GM19238 (cell line): ENCODE results near the gene ITGA6.

ENCODE experiments used
- DNase-seq: peaks from one replicate; pipeline ENCODE4 v3.0.0; 2011; ENCODE audit warnings: low spot score; ENCODE audit not compliant: insufficient read length

The ITGA6 gene

DNA sequence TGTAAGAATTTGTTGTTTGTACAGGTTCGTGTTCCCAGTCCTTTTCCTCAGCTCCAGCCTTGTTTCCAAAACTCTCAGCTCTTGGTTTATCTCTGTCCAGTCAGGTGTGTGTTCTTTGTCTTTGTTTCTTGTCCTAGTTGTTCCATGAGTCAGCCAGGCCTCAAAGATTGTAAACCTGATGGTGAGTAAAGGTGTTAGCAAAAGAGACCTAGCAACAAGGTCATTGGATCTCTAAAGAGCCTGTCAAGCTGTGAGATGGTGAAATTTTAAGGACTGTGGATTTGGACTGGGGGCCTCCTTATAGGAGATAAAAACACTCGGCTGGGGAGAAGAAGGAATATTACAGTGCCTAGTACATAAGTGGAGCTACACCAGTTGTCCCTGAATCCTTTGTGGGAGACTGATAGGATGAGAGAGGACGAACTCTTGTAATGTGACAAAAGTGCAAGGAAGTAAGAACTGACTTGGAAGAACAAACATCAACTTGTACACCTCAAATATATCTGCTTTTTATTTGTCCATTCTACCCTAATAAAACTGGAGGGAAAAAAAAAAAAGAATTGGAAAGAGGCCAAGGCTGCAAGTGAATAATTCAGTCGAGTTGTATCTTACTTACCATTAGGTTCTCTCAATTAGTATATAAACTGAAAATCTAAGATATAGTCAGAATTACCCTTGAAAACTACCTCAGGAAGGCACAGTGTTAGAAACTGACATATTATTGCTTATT lies 37.2 kb downstream of the ITGA6 start:
- DNase-seq = no peak

- no peak for DNase-seq
Observed at GRCh38 chr2:172465417-172466334, 38.3 kb downstream of the ITGA6 start.

GRCh38 chr2:172467382-172467781 lies 40.0 kb downstream of the ITGA6 start:
- no peak for DNase-seq

DNA sequence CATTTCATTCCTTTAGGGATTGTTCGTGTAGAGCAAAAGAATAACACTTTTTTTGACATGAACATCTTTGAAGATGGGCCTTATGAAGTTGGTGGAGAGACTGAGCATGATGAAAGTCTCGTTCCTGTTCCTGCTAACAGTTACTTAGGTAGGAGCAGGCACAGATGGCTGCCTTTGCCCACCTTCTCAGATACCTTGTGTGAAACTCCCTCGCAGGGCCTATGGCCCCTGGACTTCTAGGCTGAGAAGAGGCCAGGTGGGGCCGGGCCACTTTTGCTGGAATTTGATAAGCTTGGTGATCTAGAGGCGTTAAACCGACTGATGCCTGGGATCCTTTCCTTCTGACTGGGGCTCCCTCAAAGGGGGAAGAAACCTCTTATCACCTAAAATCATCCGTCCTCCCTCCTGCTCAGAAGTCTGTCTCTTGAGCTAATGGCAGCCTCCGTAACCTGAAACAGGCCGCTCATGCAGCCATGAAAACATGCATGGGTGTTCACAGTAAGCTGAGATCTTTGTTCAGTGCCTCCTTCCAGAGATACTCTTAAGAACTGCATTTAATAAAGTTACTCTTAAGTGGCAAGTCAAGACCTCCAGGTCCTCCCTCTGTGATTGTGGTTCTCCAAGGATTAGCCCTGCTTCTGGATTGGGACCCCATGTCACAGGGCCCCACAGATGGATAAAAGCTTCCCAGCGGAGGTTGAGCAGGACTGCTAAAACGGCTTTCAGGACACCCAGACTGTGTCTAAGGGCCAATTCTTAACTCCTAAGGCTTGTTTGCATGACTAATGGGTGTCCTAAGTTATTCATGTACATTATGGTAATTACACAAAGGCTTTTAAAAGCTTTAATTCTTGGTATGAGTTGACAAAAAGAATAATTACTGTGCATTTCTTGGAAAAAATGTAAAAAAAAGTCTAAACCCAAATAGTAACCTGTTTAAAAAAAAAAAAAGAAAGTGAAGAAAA lies 43.9 kb downstream of the ITGA6 start:
- DNase-seq = no peak

DNA sequence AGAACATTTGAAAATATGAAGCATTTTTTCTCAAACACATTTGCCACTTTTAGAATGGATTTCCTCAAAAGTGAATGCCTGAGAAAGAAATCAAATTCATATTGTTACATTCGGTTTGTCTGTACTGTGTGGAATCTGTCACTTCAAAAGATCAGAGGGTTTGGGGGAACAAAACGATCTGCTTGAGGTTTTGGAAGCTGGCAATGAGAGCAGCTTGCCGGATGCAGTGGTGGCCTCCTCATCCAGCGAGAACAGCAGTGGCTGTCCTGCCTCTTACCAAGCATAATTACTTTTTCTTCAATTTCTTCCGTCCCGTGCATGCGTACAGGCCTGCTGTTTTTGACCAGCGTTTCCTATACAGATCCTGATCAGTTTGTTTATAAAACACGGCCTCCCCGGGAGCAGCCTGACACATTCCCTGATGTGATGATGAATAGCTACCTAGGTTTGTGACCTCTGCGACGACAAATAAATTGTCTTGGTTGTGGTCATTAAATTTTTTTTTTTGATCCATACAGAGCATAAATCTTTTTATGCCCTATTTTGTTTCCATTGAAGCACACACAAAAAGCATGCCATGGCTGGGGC lies 45.2 kb downstream of the ITGA6 start:
- no peak for DNase-seq

DNA sequence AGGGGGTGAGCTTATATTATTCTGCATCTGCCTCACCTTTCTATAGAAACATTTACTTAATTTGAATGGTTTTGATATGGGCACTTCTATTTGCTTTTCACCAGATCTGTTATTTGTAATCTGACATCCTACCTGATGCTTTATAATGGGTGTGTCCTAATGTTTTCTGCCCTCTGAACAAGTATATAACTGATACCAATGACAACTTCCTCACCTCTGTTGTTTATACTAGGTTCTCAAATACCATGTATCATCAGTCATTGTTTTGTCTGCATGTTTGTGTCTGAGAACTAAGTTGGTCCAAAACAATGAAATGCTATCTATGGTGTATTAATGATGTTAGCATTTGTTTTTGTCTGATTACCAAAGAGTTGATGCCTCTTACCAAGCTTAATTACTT lies 45.8 kb downstream of the ITGA6 start:
- no peak for DNase-seq

- DNase-seq = no peak
Observed at GRCh38 chr2:172478353-172478752, 51.0 kb downstream of the ITGA6 start.

- no peak for DNase-seq
Observed at GRCh38 chr2:172480301-172481218, 53.2 kb downstream of the ITGA6 start.

- DNase-seq = no peak
Observed at GRCh38 chr2:172481507-172482262, 54.3 kb downstream of the ITGA6 start.

DNA sequence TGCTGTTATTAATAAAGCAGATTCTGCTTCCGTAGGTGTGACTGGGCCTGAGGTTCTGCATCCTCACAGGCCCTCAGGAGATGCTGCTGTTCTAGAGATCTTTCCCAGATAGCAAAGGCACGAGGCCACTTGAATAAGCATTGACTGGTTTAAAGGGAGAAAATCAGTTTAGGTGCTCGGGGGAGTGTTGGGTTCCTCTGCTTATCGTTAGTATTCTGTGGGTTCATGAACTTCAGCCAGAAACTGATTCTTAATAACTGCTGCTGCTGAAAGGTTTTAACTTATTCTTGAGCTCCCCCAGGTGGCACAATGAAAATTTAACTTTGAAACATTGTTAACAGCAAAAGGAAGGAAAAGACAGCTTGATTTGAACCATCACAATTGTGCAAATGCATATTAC lies 56.9 kb downstream of the ITGA6 start:
- no peak for DNase-seq

- DNase-seq = no peak
Observed at GRCh38 chr2:172484706-172485105, 57.3 kb downstream of the ITGA6 start.

DNA sequence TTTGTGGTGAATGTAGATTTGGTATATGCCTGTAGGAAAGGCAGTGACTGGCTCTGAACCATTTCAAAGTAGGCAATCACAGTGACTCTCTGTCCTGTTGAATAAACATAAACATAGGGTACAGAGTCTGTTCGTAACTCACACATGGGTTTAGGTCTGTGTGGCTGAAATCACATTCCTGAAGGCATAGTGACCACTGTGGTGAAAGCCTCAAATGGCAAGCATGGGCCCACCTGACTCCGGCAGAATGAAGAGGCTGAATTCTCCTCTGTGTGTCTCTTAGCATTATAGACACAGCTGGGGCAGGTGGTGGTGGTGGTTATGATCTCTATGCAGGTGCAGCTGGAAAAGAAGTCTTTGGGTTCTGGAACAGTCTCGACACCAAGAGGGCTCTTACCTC lies 61.2 kb downstream of the ITGA6 start:
- no peak for DNase-seq

- DNase-seq = no peak
Observed at GRCh38 chr2:172489681-172490080, 62.3 kb downstream of the ITGA6 start.

DNA sequence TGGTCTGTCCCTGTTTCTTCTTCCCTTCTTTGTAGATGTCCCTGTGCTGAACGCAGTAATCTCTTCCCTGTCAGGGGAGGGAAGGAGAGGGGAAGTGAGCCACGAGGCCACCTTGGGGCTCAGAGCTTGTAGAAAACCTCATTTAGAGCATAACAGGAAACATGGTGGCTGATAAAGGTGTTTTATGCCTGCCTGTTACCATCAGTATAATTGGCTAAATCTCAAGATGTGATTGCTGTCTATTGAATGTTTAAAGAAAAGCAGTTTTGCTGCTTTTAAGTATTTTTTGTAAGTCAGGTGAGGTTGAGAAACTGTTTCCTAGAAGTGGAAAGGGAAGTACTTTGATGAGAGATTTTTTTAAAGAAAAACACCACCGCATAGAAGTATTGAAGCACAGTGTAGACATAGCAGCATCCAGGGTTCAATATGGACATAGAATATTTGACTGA lies 68.8 kb downstream of the ITGA6 start:
- DNase-seq = no peak

DNA sequence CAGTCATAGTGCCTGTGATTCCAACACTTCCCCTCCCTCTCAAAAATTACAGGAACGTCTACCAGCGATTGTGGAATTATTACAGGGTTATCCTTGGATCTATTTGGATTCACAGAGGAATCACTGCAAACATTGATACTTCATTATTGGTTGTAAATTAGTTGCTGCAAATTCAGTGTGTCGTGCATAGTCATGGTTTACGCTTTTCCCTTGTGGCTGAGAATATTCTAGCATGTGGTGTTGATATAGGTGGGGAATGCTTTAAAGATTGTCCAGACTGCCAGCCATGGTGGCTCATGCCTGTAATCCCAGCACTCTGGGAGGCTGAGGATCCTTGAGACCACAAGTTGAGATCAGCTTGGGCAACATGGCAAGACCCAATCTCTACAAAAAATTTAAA lies 79.8 kb downstream of the ITGA6 start:
- no peak for DNase-seq

DNA sequence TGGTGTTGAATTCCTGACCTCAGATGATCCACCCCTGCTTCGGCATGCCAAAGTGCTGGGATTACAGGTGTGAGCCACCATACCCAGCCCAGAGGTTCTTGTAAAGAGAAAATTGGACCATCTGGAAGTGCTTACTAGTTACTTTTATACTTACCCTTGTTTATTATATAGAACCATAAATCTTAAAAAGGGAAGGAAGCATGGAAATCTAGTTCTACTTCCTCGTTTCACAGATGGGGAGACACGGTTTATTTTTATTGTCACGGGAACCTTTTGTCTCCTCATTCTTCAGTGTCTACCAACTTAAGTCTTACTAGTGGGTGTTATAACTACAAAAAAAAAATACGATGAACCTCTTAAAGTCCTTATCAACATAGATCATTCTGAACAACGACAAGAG lies 82.7 kb downstream of the ITGA6 start:
- no peak for DNase-seq

DNA sequence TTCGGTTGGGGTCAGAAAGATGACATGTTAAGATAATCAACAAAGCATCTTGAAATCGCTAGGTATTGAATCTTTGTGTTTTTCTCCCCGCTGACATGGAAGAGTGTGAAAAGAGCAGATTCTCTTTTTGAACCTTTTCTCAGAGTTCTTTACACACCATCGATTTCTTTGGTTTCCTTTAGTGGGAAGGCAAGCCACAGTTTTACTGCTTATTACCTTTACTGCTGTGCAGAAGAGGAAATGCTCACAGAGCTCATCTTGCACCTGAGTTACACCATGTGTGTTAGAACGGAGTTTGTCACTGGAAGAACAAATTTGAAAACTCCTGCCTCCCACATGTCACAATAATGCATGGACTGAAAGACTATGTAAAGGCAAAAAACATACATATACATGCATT lies 83.2 kb downstream of the ITGA6 start:
- DNase-seq = no peak

GRCh38 chr2:172512810-172513523 lies 85.6 kb downstream of the ITGA6 start:
- no peak for DNase-seq

- no peak for DNase-seq
Observed at GRCh38 chr2:172513524-172513900, 86.1 kb downstream of the ITGA6 start.
